GF-D8 (cell line): ENCODE measurements around the gene PIK3CD.
"Not testable (repeated sequence)": the region's sequence is repeated elsewhere in the genome, so short reads cannot be mapped to it uniquely, and the experiment has no call there.

Source experiments
- DNase-seq: peaks from one replicate; lab custom pipeline; 2025; lab: John Stamatoyannopoulos, UW

The PIK3CD gene

DNA sequence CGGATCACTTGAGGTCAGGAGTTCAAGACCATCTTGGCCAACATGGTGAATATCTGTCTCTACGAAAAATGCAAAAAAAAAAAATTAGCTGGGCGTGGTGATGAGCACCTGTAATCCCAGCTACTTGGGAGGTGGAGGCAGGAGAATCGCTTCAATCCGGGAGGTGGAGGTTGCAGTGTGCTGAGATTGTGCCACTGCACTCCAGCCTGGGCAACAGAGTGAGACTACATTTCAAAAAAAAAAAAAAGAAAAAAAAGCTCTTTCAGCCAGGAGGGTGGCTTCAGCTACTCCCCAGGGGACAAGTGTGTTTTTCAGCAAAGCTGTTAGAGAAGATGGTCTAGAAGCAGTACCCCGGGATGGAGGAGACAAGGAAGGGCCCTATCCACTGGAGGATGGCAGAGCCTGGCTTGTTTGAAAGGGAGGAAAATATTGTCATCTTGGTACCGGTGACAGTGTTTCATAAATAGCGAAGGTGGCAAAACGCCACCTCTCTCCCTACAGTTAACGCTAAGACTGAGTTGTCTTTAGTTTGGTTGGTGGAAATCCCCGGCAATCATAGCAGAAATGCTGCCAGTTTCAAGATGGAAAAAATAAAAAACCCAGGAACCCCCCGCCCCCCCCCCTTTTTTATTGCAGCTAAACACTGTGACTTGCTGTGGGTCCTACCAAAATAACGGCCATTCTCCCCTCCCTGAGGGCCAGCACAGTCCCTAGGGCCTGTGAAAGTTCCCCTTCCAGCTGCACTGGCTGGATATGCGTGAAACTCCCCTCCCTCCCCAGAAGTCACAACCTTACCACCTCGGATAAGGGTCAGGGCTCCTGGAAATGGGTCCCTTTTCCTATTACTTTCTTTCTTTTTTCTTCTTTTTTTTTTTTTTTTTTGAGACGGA lies 3.5 kb downstream of the PIK3CD start:
- DNase-seq = peak; percentile 51

DNA sequence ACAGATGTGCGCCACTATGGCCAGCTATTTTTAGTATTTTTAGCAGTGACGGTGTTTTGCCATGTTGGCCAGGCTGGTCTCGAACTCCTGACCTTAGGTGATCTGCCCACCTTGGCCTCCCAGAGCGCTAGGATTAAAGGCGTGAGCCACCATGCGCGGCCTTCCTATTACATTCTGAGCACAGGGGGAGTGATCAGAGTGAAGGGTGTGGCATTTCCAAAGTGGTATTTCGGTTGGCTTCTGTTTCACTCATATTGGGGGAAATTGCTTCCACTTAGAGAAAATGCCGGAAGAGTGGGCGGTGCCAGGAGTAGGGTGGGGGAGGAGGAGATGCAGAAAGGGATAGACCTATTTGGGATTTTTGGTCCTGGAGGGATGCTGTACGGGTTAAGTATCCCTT lies 4.3 kb downstream of the PIK3CD start:
- DNase-seq = no peak

DNA sequence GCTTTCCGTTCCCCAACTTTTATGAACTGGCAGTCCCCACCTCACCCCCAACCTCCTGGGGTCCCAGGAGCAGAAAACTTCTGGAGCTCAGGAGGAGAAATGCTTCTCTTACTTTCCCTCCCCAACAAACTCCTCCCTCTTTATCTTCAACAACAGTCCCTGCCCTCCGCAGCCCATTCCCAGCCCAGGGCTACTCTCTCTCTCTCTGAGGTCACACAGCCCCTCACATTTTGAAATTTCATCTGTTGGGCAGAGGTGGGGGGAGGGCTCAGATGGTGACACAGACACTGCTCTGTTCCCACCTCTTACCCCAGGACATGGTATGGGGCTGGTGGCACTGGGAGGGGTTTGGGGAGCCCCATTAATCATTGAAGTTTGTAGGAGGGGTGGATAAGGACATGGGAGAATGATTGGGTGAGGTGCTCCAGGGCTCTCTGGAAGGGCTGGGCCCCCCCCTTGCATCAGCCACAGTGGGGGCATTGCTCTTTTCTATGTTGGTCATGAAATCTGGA lies 6.0 kb downstream of the PIK3CD start:
- no peak for DNase-seq

DNA sequence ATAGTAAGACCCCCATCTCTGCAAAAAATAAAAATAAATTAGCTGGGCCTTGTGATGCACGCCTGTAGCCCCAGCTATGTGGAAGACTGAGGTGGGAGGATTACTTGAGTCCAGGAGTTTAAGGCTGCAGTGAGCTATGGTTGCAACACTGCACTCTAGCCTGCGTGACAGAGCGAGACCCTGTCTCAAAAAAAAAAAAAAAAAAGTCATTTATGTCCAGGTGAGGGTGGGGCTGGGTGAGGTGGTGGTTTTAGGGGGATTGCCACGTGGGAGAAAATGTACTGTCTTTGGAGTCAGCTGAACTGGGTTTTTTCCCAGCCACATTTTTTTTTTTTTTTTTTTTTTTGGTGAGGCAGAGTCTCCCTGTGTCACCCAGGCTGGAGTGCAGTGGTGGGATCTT lies 6.7 kb downstream of the PIK3CD start:
- DNase-seq = no peak

DNA sequence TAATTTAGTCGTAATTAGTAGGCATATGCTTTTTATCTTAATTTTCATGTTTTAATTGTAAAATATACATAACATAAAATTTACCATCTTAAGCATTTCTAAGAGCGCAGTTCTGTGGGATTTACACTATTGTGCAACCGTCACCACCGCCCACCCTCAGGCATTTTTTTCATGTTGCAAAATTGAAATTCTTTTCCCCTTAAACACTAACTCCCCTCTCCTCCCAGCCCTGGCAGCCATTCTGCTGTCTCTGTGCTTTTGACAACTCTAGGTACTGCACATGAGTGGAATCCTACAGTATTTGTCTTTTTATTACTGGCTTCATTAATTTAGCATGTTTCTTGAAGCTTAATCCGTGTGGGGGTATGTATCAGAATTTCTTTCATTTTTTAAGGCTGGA lies 7.8 kb downstream of the PIK3CD start:
- no peak for DNase-seq

DNA sequence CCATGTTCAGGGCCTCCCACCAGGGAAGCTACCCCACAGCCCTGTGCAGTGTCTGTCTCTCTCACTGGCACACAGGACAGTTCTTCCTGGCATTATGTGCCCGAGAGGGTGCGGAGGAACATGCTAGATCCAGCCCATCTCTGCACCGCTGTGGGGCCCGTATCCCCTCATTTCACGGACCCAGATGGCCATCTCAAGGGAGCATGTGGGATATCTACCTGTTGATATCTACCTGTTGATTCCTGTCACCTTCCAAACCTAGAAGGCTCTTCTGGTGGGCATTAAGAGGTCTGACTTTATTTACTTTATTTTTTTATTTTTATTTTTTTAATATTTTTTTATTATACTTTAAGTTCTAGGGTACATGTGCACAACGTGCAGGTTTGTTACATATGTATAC lies 11.7 kb downstream of the PIK3CD start:
- no peak for DNase-seq

DNA sequence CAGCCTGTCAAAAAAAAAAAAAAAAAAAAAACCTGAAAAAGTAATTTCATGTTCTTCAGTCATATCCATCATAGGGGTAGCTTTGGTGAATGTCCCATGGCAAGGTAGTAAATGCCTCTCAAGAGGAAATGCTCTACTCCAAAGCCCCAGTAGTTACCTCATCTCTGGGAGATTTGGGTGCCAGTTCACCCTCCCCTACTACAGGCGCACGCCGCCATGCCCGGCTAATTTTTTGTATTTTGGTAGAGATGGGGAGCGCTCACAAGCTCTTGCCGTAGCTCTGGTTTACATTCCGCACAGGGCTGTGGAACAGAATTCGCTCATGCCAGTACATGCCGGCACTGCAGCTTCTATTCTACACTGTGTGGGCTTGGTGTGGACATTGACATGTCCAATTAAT lies 13.7 kb downstream of the PIK3CD start:
- DNase-seq = no peak

DNA sequence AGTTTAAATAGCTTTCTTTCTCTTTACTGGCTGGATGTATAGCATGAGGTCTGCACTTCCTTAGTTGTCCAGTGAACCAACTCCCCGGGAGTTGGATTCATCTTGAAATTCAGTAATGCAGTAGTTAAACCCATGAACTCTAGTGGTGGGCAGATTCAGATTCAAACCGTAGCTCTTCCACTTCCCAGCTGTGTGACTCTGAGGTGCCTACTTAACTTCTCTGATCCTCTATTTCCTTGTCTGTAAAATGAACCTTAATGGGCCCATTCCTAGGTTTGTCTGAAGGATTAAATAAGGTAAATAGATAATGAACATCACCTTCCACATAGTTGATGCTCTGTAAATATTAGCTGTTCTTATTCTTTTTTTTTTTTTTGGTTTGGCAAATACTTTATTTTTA lies 16.5 kb downstream of the PIK3CD start:
- no peak for DNase-seq

DNA sequence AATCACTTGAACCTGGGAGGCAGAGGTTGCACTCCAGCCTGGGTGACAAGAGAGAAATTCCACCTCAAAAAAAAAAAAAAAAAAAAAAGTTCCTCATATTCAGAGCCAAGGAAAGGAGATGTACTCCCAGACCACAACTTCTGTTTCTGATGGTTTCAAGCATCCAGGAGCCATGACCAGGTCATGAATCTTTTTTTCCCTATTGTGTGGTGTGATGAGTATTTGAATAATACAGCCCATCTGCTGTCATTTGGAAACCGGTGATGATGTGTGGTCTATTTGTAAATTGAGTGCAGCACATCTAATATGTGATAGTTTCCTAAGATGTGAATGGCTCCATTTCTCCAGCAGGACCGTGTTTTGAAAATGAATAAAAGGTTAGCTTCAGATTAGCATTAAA lies 18.6 kb downstream of the PIK3CD start:
- DNase-seq = no peak

DNA sequence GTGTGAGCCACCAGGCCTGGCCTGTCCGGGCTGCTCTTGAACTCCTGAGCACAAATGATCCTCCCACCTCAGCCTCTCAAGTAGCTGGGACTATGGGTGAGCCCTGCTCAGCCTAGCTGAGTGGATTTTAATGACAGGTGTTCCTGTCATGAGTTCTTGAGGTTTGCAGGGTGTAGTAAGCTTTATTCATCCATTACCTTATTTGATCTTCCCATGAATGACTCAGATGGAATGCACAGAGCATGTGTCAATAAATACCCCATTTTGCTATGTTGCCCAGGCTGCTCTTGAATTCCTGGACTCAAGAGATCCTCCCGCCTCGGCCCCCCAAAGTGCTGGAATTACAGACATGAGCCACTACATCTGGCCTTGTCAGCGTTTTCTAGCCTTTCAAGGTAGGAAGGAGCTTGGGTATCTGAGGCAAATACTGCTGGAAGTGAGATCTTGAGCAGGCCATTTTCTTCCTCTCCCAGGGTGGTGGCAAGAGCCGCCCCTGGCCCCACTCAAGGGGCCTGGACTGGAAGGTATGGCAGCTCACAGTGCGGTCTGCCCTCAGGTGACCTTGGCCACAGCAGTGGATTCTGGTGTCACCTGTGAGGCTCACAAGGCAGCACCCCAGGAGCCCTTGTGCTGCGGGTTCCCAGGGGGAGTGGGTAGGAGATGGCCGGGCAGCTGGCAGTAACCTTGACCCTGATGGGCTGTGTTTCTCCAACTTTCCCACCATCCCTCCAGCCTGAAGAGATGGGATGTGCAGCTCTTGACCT lies 20.0 kb downstream of the PIK3CD start:
- no peak for DNase-seq

DNA sequence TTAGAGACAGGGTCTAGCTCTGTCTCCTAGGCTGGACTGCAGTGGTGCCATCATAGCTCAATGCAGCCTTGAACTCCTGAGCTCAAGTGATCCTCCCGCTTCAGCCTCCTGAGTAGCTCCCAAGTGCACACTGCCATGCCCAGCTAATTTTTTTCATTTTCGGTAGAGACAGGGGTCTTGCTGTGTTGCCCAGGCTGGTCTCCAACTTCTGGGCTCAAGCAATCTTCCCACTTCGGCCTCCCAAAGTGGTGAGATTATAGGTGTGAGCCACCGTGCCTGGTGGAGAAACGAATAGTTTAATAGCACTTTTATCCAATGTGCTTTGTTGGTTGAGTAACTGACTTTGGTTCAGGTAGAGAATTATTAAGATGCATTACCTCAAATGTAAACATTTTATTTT lies 20.9 kb downstream of the PIK3CD start:
- no peak for DNase-seq

DNA sequence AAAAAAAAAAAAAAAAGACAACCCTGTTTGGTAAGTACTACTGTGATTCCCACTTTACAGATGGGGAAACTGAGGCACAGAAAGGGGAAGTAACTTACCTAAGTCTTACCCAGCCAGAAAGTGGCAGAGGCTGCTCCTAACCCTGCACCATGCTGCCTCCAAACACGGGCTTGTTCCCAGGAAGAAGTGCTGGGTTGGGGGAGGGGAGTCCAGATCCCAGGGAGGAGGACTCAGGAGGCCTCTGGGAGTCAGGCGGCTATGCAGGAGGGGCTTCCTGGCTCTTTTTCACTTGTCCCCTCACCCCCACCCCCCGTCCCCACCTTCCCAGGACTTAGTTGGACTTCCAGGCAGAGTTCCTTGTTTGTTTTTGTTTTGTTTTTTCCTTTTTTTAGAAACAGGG lies 23.9 kb downstream of the PIK3CD start:
- no peak for DNase-seq

DNA sequence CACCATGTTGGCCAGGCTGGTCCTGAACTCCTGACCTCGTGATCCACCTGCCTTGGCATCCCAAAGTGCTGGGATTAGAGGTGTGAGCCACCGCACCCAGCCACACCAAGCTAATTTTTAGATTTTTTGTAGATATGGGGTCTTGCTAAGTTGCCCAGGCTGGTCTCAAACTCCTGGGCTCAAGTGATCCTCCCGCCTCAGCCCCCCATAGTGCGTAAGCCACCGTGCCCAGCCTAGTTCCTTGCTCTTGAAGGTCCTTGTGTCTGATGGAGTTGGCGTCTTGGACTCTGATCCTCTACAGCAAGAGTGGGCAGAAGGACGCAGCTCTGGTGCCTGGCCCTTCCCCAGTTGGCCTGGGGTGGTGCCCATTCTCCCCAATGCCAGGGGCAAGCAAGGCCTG lies 24.6 kb downstream of the PIK3CD start:
- not testable (repeated sequence) for DNase-seq

DNA sequence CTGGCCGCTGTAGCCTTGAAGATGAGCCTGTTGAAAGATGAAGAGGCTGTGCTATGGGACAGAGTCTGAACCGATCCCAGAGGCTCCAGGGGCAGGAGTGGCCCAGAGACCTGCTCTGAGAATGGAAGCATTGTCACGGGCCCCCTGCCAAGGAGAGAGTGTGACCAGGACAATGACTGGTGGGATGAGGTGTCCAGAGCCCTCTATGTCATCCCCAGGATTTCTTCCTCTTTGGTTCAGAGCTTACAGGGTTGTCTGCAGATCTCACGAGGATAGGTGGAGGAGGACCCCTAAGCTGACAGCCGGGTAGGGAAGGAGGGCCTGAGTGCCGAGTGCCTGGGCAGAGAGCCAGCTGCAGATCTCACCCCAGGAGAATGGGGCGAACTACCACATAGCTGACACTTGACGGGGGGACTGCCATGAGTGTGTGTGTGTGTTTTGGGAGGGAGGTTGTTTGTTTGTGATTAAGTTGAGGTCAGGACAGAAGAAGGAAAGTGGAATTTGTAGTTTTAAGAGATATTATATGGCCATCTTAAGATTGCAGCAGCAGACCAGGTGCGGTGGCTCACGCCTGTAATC lies 25.4 kb downstream of the PIK3CD start:
- no peak for DNase-seq

DNA sequence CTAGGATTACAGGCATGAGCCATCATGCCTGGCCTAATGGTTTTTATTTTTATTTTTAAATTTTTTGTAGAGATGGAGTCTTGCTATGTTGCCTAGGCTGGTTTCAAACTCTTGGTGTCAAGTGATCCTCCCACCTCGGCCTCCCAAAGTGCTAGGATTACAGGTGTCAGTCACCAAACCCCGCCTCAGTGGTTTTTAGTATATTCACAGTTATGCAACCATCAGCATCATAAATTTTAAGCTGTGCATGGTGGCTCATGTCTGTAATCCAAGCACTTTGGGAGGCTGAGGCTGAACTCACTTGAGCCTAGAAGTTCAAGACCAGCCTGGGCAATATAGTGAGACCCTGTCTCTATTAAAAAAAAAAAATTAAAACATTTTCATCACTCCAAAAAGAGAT lies 28.6 kb downstream of the PIK3CD start:
- DNase-seq = no peak

DNA sequence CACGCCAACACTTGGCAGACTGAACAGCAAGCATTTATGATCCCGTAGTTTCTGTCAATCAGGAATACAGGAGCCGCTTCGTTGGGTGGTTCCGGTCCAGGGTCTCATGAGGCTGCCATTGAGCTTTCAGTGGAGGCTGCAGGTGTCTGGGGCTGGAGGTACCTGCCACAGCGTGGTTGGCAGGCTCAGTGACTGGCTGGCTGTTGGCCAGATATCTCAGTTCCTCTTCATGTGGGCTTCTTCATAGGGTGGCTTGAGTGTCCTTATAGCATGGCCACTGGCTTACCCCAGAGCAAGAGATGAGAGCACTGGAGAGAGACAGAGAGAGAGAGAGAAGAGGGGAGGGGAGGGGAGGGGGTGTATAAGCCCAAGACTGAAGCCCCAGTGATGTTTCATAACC lies 29.3 kb downstream of the PIK3CD start:
- DNase-seq = no peak

DNA sequence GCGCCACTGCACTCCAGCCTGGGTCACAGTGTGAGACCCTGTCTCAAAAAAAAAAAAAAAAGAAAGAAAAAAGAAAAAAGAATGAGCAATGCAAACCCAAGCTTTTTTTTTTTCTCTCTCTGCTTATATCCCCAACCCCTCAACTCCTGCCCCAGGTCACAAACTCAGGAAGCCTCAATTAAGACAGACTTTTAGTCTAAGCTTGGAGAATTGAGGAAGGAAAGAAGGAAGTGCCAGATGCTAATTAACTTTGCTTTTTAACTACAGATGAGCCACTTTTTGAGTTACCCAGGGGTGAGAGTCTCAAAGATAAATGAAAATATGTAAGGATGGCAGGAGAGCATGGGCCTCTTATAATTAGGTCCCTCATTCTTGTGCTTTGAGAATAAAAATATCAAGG lies 33.3 kb downstream of the PIK3CD start:
- DNase-seq = peak; percentile 13

DNA sequence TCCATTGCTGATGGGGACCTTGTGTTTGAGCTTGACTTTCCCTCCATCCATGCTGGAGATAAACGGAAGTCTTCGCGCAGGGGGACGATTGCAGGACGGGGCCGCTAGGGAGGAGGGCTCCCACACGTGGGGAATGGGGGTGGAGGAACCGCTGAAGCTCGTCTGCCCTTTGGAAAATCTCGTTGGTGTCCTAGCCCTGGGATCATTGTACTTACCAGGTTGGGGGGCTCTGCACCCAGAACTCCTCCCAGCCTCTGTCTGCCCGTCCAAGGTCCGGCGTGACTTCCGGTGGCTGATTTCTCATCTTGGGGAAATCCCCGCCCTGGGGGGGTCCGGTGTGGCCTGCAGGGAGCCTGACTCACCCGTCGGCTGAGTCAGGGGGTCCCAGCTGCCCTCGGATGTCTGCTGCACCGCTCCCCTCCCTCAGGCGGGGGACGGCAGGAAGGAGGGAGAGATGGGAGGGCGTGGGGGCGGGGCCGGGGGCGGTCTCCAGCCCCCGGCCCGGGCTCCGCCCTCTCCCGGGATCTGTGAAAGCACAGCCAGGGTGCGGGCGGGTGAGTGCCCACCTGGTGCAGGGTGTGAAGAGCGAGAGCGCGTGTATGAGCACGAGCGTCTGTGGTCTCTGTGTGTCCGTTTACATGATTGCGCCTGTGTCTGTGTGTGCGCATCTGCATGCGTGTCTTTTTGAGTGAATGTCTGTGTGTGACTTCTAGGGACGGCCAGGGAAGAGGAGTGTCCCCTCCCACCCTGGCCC lies 35.8 kb downstream of the PIK3CD start:
- DNase-seq = no peak

DNA sequence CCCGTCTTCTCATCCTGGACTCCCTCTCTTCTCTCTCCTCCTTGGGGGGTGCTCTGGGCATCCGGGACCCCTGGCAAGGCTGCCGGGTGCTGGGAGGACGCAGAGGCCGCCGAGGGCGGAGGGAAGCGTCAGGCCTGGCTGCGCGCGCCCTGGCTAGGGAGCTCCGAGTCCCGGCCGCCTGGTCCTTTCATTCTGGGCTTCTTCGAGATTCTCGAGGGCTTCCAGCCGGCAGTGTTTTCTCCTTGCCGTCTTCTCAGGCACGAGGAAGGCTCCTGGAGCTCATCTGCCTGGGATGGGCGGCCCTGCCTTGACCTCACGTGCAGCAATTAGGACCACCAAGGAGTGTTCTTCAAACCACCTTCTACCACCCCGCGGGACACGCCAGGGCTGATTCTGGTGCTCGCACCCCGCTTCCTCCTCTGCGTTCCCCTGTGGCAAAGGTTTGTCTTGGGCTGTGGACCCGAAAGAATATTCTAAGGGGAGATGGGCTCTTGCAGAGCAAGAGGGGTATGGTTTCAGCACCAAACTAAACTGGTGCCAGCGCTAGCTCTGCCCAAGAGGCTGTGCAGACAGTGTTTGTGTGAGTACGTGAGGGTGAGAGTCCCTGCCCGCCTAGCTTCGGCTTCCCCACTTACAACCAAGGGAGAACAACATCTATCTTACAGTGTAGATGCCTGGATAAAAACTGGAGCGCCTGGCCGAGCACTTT lies 36.5 kb downstream of the PIK3CD start:
- no peak for DNase-seq

DNA sequence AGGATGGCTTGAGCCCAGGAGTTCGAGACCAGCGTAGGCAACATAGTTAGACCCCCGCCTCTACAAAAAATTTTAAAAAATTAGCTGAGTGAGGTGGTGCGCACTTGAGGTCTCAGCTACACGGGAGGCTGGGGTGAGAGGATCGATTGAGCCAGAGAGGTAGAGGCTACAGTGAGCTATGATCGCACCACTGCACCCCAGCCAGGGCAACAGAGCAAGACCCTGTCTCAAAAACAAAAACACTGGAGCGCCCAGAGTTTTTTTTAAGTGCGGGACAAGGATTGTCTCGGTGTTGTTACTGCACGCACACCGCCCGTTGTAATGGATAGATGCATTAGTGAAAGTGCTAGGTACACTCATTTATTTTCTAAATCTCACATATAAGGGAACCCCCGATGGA lies 37.1 kb downstream of the PIK3CD start:
- no peak for DNase-seq

DNA sequence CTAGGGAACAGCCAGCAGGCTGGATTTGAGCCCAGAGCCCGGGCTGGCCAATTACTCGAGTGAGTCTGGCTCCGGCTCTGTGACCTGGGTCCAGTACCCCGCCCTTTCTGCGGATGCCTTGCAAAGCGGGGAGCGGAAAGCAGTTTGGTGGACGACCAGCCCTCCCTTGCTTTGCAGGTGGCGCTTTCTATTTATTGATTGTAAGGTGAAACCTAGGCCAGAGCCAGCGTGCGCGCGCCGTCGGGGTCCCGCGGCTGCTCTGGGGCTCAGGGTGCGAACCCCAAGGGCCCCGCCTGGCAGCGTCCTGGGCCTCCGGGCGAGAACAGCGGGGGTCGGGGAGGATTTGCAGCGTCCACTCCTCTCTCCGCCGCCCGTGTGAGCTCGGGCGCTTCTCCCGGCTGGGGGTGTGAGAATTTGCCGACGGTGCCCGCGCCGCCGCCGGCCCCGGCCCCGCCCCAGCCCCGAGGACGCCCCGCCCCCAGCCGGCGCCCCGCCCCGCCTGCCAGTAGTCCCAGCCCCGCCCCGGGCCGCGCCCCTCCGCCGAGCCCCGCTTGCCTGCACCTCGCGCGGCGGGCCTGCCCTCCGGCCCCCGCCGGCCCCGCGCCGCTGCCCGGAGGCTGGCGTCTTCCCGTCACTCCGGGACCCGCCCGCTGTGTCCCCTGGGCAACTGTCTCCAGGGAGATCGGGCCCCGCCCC lies 37.6 kb downstream of the PIK3CD start:
- no peak for DNase-seq
